B cell (primary cell): Measurements from ENCODE around the gene MARK2. TPM values are rescaled to one million over a fixed set of nuclear protein-coding genes. Genes with fewer than 3 reads are reported as not detected.

Experiments
- ATAC-seq: fragments of 200-7000 bp; cut with Tn5 transposase; one replicate; pipeline ENCODE4 v1.10.0; 2021; ENCODE audit warnings: low read depth, mild to moderate bottlenecking, moderate number of reproducible peaks, moderate library complexity
- CTCF ChIA-PET: fragments of 350-600 bp; sonication (Branson Sonifier 250); formaldehyde crosslinking; loops from one replicate; lab custom pipeline; 2021; ENCODE audit warnings: antibody characterized with exemption, inconsistent platforms; lab: Charles Lee
- POLR2A ChIA-PET: fragments of 350-600 bp; sonication (Branson Sonifier 250); formaldehyde crosslinking; loops from one replicate; lab custom pipeline; 2021; ENCODE audit warnings: antibody characterized with exemption; lab: Charles Lee
- DNase-seq: peaks from one replicate; pipeline ENCODE4 v3.0.0; 2013
- H2AFZ ChIP-seq: 2 replicates; pipeline ENCODE4 v1.6.1; 2012; ENCODE audit warnings: mild to moderate bottlenecking, low read depth, low read length; ENCODE audit not compliant: insufficient read depth, poor library complexity, severe bottlenecking
- H3K27ac ChIP-seq, 2 donors: 1 replicate in 1 of 2; 2 replicates in 1 of 2; pipeline ENCODE4 v1.5.1; 2012 to 2013; ENCODE audit warnings: low read length in 2 of 2, mild to moderate bottlenecking in 2 of 2, moderate library complexity in 1 of 2
- H3K27me3 ChIP-seq, 4 experiments: fragments of 200-600 bp in 1 of 4; sonication (generic) in 1 of 4; replicated peaks in 1 of 4; 1 replicate in 2 of 4; 2 replicates in 2 of 4; pipeline versions ENCODE4 v1.6.1 to v1.7.0; 2013 to 2016; ENCODE audit warnings: low read length in 3 of 4, mild to moderate bottlenecking in 2 of 4, mixed read lengths in 1 of 4, moderate library complexity in 1 of 4; ENCODE audit not compliant: insufficient read depth in 4 of 4, control insufficient read depth in 3 of 4; ENCODE audit errors: control extremely low read depth in 1 of 4
- H3K36me3 ChIP-seq, 2 experiments: replicated peaks in 1 of 2; 1 replicate in 1 of 2; 2 replicates in 1 of 2; pipeline versions ENCODE4 v1.6.1 to v1.7.1; 2013; ENCODE audit warnings: low read length in 1 of 2; ENCODE audit not compliant: insufficient read depth in 2 of 2, control insufficient read depth in 1 of 2; ENCODE audit errors: control extremely low read depth in 1 of 2, extremely low read depth in 1 of 2
- H3K4me1 ChIP-seq, 2 donors: fragments of 200-600 bp in 1 of 2; sonication (generic) in 1 of 2; 1 replicate in 1 of 2; 2 replicates in 1 of 2; pipeline versions ENCODE4 v1.5.1 to v1.6.1; 2013 to 2017; ENCODE audit warnings: low read length in 2 of 2; ENCODE audit not compliant: control insufficient read depth in 2 of 2, insufficient read depth in 2 of 2
- H3K4me2 ChIP-seq: replicated peaks from 2 replicates; pipeline ENCODE3; 2012; ENCODE audit warnings: mild to moderate bottlenecking, low read depth, low read length; ENCODE audit not compliant: poor library complexity, severe bottlenecking
- H3K4me3 ChIP-seq, 5 experiments: fragments of 200-600 bp in 1 of 5; sonication (generic) in 1 of 5; 1 replicate in 3 of 5; 2 replicates in 2 of 5; pipeline versions ENCODE4 v1.5.1 to v1.7.0; 2011 to 2016; ENCODE audit warnings: low read length in 4 of 5, mild to moderate bottlenecking in 4 of 5, low read depth in 2 of 5, control low read depth in 1 of 5, moderate library complexity in 1 of 5; ENCODE audit not compliant: insufficient read depth in 1 of 5; ENCODE audit errors: control extremely low read depth in 1 of 5, extremely low read depth in 1 of 5
- H3K79me2 ChIP-seq: fragments of 200-600 bp; sonication (generic); one replicate; pipeline ENCODE4 v1.6.0; 2016; ENCODE audit warnings: low read length; ENCODE audit not compliant: control insufficient read depth, insufficient read depth
- H3K9ac ChIP-seq: fragments of 200-600 bp; sonication (generic); 2 replicates; pipeline ENCODE4 v1.6.1; 2017; ENCODE audit warnings: mild to moderate bottlenecking, low read length, moderate library complexity
- H3K9me3 ChIP-seq, 3 donors: one replicate each; pipeline versions ENCODE4 v1.6.1 to v1.7.1; 2013; ENCODE audit warnings: low read length in 2 of 3; ENCODE audit not compliant: control insufficient read depth in 2 of 3, insufficient read depth in 1 of 3; ENCODE audit errors: control extremely low read depth in 1 of 3
- H4K20me1 ChIP-seq: 2 replicates; pipeline ENCODE4 v1.6.0; 2012; ENCODE audit warnings: mild to moderate bottlenecking, low read length; ENCODE audit not compliant: insufficient read depth, control insufficient read depth, poor library complexity, severe bottlenecking
- H3K27ac Mint-ChIP-seq: one replicate; pipeline ENCODE4 v1.8.0; 2021; ENCODE audit warnings: mixed read lengths
- H3K27me3 Mint-ChIP-seq: one replicate; pipeline ENCODE4 v1.8.0; 2021; ENCODE audit warnings: mixed read lengths
- H3K4me1 Mint-ChIP-seq: one replicate; pipeline ENCODE4 v1.8.0; 2021; ENCODE audit warnings: mixed read lengths
- H3K4me3 Mint-ChIP-seq: one replicate; pipeline ENCODE4 v1.8.0; 2021; ENCODE audit warnings: mixed read lengths
- H3K9me3 Mint-ChIP-seq: one replicate; pipeline ENCODE4 v1.8.0; 2022; ENCODE audit warnings: mixed read lengths; ENCODE audit not compliant: insufficient read depth
- CTCF ChIP-seq: fragments of 200-600 bp; IDR thresholded peaks from one replicate; pipeline ENCODE4 v1.8.0; 2022; ENCODE audit warnings: antibody characterized with exemption, mild to moderate bottlenecking
- EZH2 ChIP-seq: IDR thresholded peaks from 2 replicates; pipeline ENCODE4 v1.6.1; 2012; ENCODE audit warnings: borderline replicate concordance, low read depth, mild to moderate bottlenecking, moderate library complexity, low read length; ENCODE audit not compliant: insufficient read depth, poor library complexity, severe bottlenecking
- WGBS: methylation state at CpG from one replicate; pipeline ENCODE4 v1.1.5; 2013; ENCODE audit warnings: missing lambda C conversion rate; ENCODE audit not compliant: insufficient coverage; 5-methylcytosine and 5-hydroxymethylcytosine counted together
- intact Hi-C: fragments of 100-400 bp; cut with micrococcal nuclease; formaldehyde crosslinking; loops from one replicate; pipeline ENCODE4 v1.10.0; 2022
- polyA plus RNA-seq: library from polyadenylated mRNA; depleted of rRNA; stranded (reverse); fragments of >200 nt; gene quantifications from 2 replicates; pipeline ENCODE4 v1.2.3, GENCODE V29; 2012
- total RNA-seq, 2 donors: library from RNA; stranded (reverse); fragments of 120-200 nt in 1 of 2; gene quantifications; 1 replicate in 1 of 2; 2 replicates in 1 of 2; pipeline versions ENCODE4 v1.2.3 to v1.2.4, GENCODE V29; 2013 to 2022

Gene MARK2
- total and polyA plus RNA-seq, 2 donors (not counting 1 experiment from before 2014, with no cell fraction given): 47.2 to 58.1 TPM

- peaks cover 17 to 26% of the 10 kb centered on the region in 2 donors for H3K4me1 ChIP-seq
Measured at GRCh38 chr11:63875506-63876065, 36.7 kb downstream of the MARK2 start.

More at GRCh38 chr11:63875506-63876065, 36.7 kb downstream of the MARK2 start:
- Histone ChIP-seq H3K4me3 (no peak overlapping the region), H3K27me3 (no peaks in the 10 kb centered on the region), H2AFZ (no peak overlapping the region), H3K36me3 (peaks cover 0 to 24% of the 10 kb centered on the region in 2 experiments), H4K20me1 (peaks cover 99% of the 10 kb centered on the region), H3K4me2 (no peak overlapping the region), H3K27ac (no peak overlapping the region), H3K9me3 (no peaks in the 10 kb centered on the region), H3K9ac (no peak overlapping the region), H3K79me2 (peaks cover 99% of the 10 kb centered on the region)
- no peak for TF ChIP-seq CTCF
- no peak for TF ChIP-seq EZH2
- WGBS: 100% methylated on average over 2 of the region's 8 CpGs
- Mint-ChIP-seq H3K27ac (no peak overlapping the region), H3K4me1 (peaks cover 50% of the 10 kb centered on the region), H3K9me3 (no peaks in the 10 kb centered on the region), H3K4me3 (no peak overlapping the region), H3K27me3 (no peaks in the 10 kb centered on the region)
- ChIA-PET CTCF (interaction anchor here (1.2 kb wide), 1 partner anchor 39 kb away, joined by 3 read pairs; no protein-coding TSS in a partner anchor), POLR2A (no interaction called here)
- ATAC-seq (no peak), DNase-seq (no peak)
- intact Hi-C loops: no loop called here
